ENCODE results near the gene CSTA.

- TF ChIP-seq CTCF (IDR thresholded peaks at IDR 0.05; ENCODE audit: poor library complexity), result no peak
- no peak for TF ChIP-seq EZH2 (IDR thresholded peaks at IDR 0.05; ENCODE audit: borderline replicate concordance)
Measured at GRCh38 chr3:122342803-122343202, 17.8 kb downstream of the CSTA start.
